ENCODE measurements around the gene MPG. TPM values are rescaled to one million over a fixed set of nuclear protein-coding genes. Genes with fewer than 3 reads are reported as not detected.

The MPG gene
- total RNA-seq, 1 donor from 2014 or later, result 44.4 TPM

DNA sequence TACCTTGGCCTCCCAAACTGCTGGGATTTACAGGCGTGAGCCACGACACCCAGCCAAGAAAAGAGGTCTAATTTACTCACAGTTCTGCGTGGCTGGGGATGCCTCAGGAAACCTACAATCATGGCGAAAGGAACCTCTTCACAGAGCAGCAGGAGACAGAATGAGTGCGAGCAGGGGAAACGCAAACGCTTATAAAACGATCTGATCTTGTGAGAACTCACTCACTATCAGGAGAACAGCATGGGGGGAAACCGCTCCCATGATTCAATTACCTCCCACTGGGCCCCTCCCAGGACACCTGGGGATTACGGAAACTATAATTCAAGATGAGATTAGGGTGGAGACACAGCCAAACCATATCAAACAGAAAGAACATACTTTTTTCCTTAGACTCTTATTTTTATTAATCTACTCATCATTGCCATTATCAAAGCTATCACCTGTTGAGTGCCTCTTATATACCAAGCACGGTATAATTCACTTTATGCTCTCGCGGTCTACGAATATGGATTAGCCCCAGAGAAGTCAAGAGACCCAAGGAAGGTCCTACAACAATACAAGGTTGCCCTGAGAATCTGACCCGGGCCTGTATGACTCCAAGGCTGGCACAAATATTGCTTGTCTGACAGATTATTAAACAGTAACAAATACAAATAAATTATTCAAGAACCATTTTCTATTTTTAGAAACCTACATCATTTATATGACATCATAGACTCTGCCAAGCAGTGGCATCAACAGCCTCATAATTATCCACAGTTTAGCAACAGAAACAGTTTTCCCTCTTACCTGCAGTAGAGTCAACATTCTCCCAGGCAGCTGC lies 27.0 kb upstream of the MPG start:
- no peak for DNase-seq (ENCODE audit: low spot score)

DNA sequence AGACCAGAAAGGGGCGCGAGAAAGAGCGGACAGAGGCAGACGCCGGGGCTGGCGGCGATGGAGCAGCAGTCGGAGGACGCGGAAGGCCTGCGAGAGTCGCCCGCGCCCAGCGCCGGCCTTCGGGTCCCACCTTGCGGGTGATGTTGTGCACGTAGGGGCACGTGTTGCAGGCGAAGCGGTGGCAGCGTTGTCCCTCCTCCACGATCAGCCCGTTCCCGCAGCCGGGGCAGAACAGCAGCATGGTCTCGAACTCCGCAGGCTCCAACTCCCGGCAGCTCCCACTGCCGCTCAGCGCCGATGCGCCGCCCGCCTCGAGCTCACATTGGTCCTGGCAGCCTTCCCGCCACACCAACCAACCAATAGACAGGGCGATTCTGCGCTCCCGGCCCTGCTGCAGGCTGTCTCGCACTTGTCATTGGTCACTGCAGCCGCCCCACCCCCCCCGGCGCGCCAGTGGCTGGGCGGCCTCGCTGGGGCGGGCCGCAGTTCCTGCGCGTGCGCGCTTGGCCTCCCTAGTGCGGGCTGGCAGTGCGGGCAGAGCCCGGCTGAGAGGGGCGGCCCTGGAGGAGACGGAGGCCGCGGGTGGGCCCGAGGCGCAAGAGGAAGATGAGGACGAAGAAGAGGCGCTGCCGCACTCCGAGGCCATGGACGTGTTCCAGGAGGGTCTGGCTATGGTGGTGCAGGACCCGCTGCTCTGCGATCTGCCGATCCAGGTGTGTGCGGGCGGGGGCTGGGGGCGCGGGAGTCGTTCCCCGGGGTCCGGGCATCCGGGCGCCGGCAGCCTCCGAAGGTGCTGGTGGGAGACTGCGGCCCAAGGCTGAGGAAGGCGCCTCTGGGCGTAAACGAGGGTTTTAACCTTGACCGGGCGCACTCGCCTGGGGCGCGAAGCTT lies 24.4 kb upstream of the MPG start, which contains the start of the genes POLR3K and SNRNP25:
TSS of gene POLR3K (minus strand) at position 263 of the 891 bp plus-strand sequence. CDS start at position 241, 22 bp downstream.
TSS of gene SNRNP25 (plus strand) at position 483 of the 891 bp plus-strand sequence. CDS start at position 672, 189 bp downstream.
- peak; percentile 99 for DNase-seq (ENCODE audit: low spot score)

DNA sequence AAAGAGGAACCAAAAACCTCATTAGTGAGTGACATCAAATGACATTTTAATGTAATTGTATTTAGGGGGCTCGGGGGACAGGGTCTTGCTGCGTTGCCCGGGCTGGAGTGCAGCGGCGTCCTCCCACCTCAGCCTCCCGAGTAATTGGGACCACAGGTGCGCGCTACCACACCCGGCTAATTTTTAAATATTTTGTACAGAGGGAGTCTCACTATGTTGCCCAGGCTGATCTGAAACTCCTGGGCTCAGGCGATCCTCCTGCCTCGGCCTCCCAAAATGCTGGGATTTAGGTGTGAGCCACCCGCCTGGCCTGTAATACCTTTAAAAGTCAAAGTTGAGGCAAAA lies 23.8 kb upstream of the MPG start:
- DNase-seq (ENCODE audit: low spot score), result no peak

DNA sequence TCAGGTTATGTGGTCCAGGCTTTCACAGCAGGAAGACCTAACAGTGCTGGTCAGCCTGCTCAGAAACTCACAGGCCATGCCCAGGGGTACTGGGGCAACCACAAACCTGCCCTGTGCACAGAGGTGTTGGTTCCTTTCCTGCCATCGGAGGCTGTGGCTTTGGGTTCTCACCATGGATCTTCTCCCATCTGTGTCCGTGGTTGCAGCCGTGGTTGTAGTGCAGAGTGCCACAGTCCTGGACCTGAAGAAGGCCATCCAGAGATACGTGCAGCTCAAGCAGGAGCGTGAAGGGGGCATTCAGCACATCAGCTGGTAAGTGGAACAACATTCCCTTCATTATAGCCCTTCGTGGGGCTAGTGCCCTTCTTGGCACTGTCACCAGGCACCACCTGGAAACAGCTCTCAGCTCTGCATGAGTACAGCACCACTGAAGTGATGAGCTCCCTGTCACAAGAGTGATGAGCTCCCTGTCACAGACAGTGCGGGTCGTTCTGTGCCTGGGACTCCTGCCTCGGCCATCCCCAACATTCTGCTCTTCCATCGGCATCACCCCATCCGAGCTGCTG lies 22.4 kb upstream of the MPG start:
- no peak for DNase-seq (ENCODE audit: low spot score)

DNA sequence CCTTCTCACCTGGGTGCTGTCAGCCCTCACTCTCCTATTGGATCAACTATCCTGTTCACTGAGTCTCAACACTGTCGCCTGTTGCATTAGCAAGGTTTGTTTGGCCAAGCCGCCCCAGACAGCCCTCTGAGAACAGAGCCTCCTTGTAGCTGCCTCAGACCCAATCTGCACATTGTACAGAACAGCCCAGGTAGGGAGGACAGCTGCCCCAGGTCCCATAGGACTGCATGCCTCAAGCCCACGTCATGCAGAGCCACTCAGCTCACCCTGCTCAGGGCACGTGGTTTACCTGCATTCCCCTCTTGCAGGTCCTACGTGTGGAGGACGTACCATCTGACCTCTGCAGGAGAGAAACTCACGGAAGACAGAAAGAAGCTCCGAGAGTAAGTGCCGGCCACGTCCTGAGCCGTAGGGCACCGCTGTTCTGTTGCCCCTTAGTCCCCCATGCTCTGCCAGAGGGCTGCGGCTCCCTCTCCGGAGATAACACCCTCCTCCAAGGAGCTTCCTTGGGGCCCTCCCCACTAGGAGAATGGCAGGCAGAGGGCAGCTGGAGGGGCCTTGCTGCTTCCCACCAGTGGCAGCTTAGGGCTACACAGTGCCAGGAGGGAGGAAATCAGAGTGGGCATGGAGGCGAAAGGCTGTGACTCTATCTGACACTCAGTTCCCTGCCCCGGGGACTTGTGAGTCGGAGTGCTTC lies 21.6 kb upstream of the MPG start:
- DNase-seq (ENCODE audit: low spot score), result no peak

DNA sequence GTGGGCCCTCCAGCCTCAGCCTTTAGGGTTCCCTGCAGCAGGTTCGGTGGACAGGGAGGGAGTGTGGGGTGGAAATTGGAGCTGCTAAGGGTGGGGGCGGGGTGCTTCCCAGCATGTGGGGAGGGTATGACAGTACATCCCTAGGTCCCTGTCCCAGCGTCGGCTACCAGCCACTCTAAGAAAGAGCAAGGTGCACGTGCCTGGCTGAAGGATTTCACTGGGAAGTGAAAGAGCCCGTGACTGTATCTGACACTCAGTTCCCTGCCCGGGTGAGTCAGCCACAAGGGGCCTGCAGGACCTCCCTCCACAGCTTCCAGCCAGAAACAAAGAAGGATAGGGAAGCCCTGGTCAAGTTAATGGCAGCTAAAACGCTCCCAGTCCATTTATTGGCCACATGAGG lies 20.3 kb upstream of the MPG start:
- DNase-seq (ENCODE audit: low spot score), result no peak

DNA sequence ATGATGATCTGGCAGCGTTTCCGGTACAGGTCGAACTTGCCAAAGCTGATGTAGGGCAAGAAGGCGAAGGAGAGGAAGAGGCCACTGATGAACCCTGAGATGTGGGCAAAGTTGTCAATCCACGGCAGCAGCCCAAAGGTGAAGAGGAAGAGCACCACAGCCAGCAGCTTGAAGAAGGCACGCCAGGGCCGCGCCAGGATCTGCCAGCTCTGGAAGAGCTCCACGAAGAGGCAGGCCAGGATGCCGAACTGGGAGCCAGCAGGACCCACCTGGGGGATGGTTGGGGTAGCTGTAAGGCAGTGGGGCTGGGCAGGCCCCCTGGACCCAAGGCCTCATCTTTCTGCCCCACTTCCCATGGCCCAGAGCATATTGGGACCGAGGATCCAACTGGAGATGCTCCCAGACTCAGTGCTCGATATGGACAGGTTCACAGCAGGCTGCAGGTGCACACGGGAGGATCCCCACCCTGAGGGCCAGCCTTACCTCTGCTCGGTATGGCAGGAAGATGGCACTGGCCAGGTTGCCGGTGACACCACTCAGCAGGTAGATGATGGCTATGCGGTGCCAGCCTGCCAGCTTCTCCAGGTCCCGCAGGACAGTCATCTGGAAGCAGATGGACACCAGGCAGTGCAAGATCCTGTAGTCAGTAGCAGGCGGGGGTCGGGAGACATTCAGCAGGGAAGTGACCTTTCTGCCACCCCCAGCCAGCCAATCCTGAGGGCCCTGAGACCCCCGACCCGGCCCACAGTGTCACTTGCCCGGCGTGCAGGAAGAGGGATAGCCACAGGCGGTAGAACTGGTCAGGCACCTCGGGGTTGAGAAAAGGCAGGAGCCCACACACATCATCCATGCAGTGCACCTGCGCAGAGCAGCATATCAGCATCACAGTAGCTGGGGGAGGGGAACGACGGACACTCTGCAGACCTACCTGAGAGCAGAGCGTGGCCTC lies 19.3 kb upstream of the MPG start:
- DNase-seq (ENCODE audit: low spot score), result no peak

DNA sequence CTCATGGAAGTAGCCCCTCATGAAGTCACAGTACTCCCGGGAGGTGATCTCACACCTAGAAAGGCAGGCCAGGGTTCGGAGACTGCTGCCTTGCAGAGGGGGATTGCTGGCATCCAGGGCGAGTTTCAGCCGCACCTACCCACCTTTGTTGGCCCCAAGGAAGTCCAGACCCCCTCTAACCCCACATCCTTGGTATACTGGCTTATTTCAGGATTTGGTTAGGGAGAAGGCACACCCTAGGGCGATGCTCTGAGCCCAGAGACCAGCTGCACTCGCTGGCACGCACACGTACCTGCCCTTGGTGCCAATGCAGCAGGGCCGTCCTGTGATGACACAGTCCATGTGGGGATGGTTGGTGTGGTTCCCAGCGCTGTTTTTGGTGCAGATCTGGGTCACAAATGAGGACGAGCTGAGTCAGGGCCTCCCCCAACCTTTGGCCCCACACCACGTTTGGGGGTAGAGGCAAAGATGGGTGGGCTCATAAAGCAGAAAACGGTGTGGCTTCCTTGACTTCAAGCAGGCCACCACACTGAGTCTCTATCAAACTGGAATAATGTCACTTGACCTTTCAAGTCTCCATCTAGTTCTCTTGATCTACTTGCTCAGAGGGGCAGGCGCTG lies 18.5 kb upstream of the MPG start:
- DNase-seq (ENCODE audit: low spot score), result no peak

DNA sequence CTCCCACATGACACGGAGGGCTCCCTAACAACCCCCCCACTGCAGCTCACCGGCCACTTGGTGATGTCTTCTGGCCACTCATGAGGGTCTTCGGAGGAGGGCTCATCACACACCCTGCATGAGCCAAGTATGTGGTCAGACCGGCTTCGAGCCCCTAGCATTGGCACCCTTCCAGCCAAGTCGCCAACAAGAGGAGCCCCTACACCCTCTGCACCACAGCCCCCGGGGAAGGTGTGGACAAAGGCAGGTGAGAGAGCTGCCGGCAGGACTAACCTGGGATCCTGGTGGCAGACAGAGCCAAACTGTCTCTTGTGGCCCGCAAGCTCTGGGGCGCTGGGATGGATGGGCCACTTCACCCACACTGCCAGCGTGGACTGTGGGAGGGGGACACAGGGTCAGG lies 17.9 kb upstream of the MPG start:
- DNase-seq (ENCODE audit: low spot score), result no peak

DNA sequence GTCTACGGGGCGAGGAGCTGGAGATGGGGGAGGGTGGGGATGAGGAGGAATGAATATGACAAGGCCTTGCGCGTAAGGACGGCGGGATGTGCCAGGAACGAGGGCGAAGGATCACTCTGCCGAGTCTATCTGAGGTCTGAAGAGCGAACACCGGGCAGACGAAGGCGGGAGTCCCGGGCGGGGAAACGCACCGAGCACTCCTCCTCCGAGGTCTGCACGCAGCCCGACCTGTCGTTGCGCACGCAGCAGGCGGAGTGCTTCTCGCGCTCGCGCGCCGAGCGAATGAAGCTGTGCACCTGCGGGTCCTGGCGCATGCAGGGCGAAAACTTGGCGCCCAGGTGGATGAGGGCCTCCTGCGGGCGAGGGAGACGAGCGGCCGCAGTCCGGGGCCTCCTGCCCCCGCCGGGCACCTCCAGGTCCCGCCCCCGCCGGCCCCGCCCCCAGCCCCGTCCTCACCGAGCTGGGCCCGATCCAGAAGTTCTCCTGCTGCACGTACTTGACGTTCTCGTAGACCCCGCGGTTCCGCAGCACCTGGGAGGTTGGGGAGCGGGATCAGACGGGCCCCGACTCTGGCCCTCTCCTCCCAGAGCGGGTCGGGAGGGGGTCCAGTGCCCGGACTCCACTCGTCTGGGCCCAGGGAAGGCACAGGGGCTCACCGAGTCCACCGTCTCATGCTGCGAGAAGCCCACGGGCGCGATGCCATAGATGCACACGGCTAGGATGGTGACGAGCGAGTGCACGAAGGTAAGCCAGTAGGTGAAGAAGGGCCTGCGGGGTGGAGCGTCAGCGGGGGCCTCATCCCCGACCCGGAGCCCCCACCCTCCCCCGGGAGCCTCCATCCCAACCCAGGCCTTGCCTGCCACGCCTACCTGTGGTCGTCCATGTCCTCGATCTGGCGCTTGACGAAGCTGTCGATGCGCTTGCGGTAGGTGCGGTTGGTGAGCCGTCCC lies 16.8 kb upstream of the MPG start:
- DNase-seq (ENCODE audit: low spot score), result no peak

DNA sequence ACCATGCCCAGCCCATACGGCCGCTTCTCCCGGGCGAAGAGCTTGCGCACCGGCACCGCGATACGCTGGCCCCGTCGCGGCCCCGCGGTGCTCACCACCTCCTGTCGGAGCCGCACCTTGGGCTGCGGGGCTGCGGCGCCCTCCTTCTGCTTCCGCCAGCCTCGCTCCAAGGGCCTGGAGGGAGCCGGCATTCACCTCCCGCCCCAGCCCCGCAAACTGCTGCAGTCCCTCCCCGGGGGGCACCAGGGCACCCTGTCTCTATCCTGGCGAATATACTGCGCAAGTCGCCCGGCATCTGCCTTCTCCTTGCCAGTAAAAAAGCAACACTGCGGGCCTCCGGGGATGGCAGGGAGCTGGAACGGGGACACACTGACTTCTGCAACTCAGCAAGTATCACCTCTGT lies 16.1 kb upstream of the MPG start:
- DNase-seq (ENCODE audit: low spot score), result no peak

DNA sequence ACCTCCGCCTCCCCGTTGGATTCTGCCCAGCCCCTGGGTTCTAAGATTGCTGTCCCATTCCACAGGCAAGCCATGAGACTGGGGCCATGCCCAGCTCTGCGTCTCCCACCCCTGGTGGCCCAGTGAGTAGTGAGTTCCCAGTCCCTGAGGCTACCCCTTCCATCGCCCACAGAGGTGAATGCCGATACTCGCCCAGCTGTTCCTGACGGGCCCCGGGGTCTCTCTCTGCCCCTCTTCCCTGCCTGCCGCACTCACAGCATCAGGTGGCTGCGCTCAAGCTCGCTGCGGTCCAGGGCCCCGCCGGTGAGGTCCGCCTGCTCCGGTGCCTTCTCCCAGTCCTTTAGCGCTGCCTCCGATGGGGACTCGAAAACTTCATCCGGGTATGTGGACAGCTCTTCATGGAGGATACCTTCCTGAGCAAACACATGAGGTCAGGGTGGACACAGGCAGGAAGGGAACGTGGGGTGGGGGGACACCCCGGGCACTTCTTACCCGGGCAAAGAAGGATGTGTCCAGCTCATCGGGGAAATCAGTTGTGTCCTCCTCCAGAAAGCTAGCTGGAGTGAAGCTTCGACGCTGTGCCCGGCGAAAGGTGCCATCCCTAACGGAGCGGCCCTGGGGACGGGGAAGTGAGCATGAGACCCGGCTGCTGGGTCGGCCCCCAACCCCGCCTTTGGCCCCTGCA lies 15.6 kb upstream of the MPG start:
- DNase-seq (ENCODE audit: low spot score), result no peak

DNA sequence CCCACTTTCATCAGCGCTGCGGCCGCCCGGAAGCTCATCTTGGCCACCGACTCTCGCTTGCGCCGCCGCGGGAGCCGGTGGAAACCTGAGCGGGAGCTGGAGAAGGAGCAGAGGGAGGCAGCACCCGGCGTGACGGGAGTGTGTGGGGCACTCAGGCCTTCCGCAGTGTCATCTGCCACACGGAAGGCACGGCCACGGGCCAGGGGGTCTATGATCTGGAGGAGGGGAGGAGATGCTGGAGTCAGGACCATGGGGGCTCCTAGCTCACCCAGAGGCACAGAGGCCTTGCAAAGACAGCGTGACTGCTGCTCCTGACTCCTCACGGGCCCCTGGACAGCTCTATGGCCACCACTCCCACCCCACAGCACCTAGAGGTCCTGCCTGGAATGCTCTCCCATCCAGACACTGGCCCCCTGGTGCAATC lies 15.0 kb upstream of the MPG start:
- no peak for DNase-seq (ENCODE audit: low spot score)

DNA sequence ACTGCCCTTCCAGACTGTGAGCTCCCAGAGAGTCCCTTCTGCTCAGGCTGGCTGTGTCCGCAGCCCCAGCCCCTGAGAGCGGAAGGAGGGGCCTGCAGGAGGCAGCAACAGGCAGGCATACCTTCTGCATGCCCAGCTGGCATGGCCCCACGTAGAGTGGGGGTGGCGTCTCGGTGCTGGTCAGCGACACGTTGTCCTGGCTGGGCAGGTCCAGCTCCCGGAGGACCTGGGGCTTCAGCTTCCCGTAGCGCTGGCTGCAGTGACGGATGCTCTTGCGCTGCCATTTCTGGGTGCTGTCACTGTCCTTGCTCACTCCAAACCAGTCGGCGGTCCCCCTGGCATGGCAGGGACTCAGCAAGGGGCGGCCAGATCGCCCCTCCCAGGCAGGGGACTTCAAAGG lies 14.6 kb upstream of the MPG start:
- no peak for DNase-seq (ENCODE audit: low spot score)

DNA sequence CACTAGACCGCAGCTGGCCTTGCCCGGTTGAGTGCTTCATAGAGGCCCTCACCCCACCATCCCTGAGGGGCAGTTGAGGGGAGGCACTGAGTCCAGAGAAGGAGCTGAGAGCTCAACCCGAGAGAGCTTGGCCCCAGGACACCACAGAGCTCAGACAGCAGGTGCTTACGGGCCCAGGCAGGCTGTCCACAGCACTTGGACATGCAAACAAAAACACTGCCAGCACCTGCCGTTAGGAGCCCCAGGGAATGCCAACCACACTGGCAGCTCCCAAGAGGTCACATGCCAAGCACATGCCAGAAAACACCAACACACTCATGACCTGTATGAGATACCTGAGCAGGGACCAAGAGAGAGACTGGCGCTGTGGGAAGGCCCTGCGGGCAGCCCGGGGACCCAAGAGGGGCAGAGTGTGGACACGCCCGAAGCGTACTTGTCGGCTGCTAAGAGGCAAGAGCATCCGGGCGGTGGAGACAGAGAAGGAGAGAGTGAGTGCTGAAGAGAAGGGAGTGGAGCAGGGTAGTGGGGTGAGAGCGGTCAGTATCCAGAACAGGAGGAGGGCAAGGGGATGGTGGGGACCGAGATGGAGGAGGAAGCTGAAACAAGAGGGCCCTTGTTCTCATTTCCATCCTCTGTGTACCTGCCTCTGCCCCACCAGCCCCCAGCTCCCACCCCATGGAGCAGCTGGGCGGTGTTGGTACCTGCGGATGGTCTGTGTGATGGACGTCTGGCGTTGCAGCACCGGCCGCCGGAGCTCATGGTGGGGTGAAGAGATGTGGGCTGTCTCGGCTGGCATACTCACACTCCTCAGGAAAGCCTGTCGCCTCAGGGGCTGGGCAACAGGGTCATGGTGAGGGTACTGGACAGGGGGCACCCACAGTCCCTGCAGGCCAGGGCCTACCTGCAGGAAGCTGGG lies 13.8 kb upstream of the MPG start:
- no peak for DNase-seq (ENCODE audit: low spot score)

DNA sequence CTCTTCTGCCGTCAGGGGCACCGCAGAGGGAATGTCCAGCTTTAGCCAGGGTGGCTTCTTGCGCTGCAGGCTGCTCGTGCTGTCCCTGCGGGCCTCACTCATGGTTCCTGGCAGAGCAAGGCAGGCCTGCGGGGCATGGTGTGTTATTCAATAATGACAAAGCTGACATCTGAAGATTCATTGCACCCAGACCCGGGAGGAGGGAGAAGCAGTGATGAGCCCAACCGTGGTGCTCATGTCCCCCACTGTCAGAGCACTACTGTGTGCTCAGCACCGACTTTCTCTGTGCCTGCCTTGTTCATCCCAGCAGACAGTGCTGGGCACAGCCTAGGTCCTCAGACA lies 13.1 kb upstream of the MPG start:
- DNase-seq (ENCODE audit: low spot score), result no peak

DNA sequence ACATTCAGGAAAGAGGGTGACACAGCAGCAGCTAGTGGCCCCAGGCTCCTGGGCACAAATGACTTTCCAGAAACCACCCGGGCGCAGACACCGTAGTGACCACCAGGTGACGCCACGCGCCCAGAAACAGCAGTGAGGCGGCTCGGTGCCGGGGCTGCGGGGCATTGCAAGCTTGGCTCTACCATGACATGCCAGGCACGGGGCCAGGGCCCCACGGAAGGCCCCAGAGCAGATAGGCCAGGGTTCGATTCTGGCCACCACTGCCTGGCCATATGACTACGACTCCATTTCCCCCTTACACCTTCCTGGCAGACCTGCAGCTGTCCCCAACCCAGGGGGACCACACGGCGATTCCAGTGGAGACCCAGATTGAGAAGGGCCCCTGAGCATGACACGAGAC lies 12.3 kb upstream of the MPG start:
- peak; percentile 96 for DNase-seq (ENCODE audit: low spot score)
